ENCODE data around the gene N4BP3. TPM values are rescaled to one million over a fixed set of nuclear protein-coding genes. Genes with fewer than 3 reads are reported as not detected.
A peak's percentile ranks its signal among the peaks of the same experiment; 100 is the strongest.

Gene N4BP3
- total and polyA plus RNA-seq, 2 experiments from 2014 or later = 9.8 to 58.2 TPM

GRCh38 chr5:178080618-178081410, 32.5 kb upstream of the N4BP3 start (continued):
- TF ChIP-seq, protein P1, sequence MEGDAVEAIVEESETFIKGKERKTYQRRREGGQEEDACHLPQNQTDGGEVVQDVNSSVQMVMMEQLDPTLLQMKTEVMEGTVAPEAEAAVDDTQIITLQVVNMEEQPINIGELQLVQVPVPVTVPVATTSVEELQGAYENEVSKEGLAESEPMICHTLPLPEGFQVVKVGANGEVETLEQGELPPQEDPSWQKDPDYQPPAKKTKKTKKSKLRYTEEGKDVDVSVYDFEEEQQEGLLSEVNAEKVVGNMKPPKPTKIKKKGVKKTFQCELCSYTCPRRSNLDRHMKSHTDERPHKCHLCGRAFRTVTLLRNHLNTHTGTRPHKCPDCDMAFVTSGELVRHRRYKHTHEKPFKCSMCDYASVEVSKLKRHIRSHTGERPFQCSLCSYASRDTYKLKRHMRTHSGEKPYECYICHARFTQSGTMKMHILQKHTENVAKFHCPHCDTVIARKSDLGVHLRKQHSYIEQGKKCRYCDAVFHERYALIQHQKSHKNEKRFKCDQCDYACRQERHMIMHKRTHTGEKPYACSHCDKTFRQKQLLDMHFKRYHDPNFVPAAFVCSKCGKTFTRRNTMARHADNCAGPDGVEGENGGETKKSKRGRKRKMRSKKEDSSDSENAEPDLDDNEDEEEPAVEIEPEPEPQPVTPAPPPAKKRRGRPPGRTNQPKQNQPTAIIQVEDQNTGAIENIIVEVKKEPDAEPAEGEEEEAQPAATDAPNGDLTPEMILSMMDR (conservative IDR thresholded peaks at IDR 0.05; ENCODE audit: low read depth in 2 of 2) = no peak
- TF ChIP-seq, protein P2, sequence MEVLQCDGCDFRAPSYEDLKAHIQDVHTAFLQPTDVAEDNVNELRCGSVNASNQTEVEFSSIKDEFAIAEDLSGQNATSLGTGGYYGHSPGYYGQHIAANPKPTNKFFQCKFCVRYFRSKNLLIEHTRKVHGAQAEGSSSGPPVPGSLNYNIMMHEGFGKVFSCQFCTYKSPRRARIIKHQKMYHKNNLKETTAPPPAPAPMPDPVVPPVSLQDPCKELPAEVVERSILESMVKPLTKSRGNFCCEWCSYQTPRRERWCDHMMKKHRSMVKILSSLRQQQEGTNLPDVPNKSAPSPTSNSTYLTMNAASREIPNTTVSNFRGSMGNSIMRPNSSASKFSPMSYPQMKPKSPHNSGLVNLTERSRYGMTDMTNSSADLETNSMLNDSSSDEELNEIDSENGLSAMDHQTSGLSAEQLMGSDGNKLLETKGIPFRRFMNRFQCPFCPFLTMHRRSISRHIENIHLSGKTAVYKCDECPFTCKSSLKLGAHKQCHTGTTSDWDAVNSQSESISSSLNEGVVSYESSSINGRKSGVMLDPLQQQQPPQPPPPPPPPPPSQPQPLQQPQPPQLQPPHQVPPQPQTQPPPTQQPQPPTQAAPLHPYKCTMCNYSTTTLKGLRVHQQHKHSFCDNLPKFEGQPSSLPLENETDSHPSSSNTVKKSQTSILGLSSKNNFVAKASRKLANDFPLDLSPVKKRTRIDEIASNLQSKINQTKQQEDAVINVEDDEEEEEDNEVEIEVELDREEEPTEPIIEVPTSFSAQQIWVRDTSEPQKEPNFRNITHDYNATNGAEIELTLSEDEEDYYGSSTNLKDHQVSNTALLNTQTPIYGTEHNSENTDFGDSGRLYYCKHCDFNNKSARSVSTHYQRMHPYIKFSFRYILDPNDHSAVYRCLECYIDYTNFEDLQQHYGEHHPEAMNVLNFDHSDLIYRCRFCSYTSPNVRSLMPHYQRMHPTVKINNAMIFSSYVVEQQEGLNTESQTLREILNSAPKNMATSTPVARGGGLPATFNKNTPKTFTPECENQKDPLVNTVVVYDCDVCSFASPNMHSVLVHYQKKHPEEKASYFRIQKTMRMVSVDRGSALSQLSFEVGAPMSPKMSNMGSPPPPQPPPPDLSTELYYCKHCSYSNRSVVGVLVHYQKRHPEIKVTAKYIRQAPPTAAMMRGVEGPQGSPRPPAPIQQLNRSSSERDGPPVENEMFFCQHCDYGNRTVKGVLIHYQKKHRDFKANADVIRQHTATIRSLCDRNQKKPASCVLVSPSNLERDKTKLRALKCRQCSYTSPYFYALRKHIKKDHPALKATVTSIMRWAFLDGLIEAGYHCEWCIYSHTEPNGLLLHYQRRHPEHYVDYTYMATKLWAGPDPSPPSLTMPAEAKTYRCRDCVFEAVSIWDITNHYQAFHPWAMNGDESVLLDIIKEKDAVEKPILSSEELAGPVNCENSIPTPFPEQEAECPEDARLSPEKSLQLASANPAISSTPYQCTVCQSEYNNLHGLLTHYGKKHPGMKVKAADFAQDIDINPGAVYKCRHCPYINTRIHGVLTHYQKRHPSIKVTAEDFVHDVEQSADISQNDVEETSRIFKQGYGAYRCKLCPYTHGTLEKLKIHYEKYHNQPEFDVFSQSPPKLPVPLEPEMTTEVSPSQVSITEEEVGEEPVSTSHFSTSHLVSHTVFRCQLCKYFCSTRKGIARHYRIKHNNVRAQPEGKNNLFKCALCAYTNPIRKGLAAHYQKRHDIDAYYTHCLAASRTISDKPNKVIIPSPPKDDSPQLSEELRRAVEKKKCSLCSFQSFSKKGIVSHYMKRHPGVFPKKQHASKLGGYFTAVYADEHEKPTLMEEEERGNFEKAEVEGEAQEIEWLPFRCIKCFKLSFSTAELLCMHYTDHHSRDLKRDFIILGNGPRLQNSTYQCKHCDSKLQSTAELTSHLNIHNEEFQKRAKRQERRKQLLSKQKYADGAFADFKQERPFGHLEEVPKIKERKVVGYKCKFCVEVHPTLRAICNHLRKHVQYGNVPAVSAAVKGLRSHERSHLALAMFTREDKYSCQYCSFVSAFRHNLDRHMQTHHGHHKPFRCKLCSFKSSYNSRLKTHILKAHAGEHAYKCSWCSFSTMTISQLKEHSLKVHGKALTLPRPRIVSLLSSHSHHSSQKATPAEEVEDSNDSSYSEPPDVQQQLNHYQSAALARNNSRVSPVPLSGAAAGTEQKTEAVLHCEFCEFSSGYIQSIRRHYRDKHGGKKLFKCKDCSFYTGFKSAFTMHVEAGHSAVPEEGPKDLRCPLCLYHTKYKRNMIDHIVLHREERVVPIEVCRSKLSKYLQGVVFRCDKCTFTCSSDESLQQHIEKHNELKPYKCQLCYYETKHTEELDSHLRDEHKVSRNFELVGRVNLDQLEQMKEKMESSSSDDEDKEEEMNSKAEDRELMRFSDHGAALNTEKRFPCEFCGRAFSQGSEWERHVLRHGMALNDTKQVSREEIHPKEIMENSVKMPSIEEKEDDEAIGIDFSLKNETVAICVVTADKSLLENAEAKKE (CRISPR knock-in tag; IDR thresholded peaks at IDR 0.05) = no peak

DNA sequence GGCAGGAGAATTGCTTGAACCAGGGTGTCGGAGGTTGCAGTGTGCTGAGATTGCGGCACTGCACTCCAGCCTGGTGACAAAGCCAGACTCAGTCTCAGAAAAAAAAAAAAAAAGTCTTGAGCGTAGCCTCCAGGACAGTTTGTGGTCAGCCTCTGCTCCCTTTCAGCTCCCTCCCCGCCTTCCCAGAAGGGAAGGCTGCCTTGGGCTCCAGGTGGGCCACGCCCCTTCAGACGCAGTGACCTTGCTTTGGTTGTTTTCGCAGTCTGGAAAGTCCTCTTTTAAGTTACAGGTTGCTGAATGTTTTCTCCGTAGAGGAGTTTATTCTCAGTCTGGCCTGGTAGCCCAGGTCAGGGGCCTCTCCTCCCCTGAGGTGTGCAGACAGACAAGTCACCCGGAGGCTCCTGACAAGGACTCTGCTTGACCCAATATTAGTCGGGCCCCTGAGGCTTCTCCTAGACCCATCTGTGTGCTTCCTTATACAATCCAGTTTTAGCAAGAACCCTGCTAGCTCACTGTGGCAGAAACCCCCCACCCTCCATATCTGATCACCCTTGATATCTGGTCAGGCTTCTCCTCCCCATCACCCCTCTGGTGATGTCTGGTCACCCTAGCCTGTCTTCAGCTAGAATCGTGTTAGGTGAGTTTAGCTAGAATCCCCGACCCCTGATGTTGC, 31.6 kb upstream of the N4BP3 start:
- Mint-ChIP-seq H3K36me3 (ENCODE audit: low read depth) (no peaks in the 10 kb centered on the region), H3K4me3 (no peak overlapping the region), H3K4me1 (peaks cover 31% of the 10 kb centered on the region), H3K9me3 (no peaks in the 10 kb centered on the region), H3K27ac (no peak overlapping the region), H3K27me3 (ENCODE audit: insufficient read depth, low read depth, poor library complexity) (peaks cover 6% of the 10 kb centered on the region)
- no peaks in the 10 kb centered on the region for H4K20me1 ChIP-seq (replicated peaks; ENCODE audit: insufficient read depth)
- H3K4me3 ChIP-seq = no peak overlapping the region
- ATAC-seq (peak; percentile 27; the same call in 2 of the 3 replicates), DNase-seq (ENCODE audit: low spot score) (no peak)
- H3F3A ChIP-seq (replicated peaks; ENCODE audit: low read depth) = 0 out of 2 replicates have a peak, but pooled peaks cover 2% of the 10 kb centered on the region
- H3K4me1 ChIP-seq (ENCODE audit: insufficient read depth) = peaks cover 30% of the 10 kb centered on the region; the same call in 1 of the 2 replicates
- H3K36me3 ChIP-seq (ENCODE audit: insufficient read depth) = no peaks in the 10 kb centered on the region
- no peaks in the 10 kb centered on the region for H3K79me2 ChIP-seq (replicated peaks; ENCODE audit: insufficient read depth)
- no peaks in the 10 kb centered on the region for H3K27me3 ChIP-seq (ENCODE audit: insufficient read depth)
- no peaks in the 10 kb centered on the region for H3K9me2 ChIP-seq (ENCODE audit: insufficient read depth)
- no peak overlapping the region for H3K4me2 ChIP-seq
- H3K27ac ChIP-seq (ENCODE audit: low read depth) = no peak overlapping the region
- 0 out of 2 replicates have a peak overlapping the region, but pooled peaks have one; percentile 47 for H2AFZ ChIP-seq
- TF ChIP-seq EZH2 (IDR thresholded peaks at IDR 0.05; ENCODE audit: low read depth, unreplicated experiment) (no peak), STAT1 (IDR thresholded peaks at IDR 0.05; ENCODE audit: unreplicated experiment) (no peak), ZNF114 (CRISPR knock-in tag; IDR thresholded peaks at IDR 0.05) (no peak), REST (IDR thresholded peaks at IDR 0.05; ENCODE audit: unreplicated experiment) (no peak), CREB1 (CRISPR knock-in tag; IDR thresholded peaks at IDR 0.05; ENCODE audit: low read depth) (no peak), POLR2AphosphoS5 (IDR thresholded peaks at IDR 0.05; ENCODE audit: low read depth) (no peak)
